Neural cell (in vitro differentiated cells): ENCODE measurements around the gene PDE8B. TPM values are rescaled to one million over a fixed set of nuclear protein-coding genes. Genes with fewer than 3 reads are reported as not detected.

Source experiments
- H2AFZ ChIP-seq: fragments of 200-600, 300-800 bp; sonication (generic), shearing (Covaris generic); 2 replicates; pipeline ENCODE4 v1.6.0; 2014; ENCODE audit warnings: low read depth, mild to moderate bottlenecking, antibody characterized with exemption, low read length, moderate library complexity
- H3F3A ChIP-seq: fragments of 200-600 bp; shearing (Covaris generic); 2 replicates; pipeline ENCODE4 v1.6.1; 2016; ENCODE audit warnings: mild to moderate bottlenecking, moderate library complexity, mixed read lengths, antibody characterized with exemption, low read length; ENCODE audit not compliant: insufficient read depth, poor library complexity, severe bottlenecking
- H3K27ac ChIP-seq: fragments of 200-600, 300-800 bp; sonication (generic), shearing (Covaris generic); 2 replicates; pipeline ENCODE4 v1.5.1; 2014; ENCODE audit warnings: mild to moderate bottlenecking, low read length, moderate library complexity
- H3K27me3 ChIP-seq: fragments of 300-800, 200-600 bp; sonication (generic), shearing (Covaris generic); 2 replicates; pipeline ENCODE4 v1.6.0; 2014; ENCODE audit warnings: mild to moderate bottlenecking, low read depth, low read length, moderate library complexity; ENCODE audit not compliant: insufficient read depth
- H3K36me3 ChIP-seq: fragments of 300-800, 200-600 bp; sonication (generic), shearing (Covaris generic); 2 replicates; pipeline ENCODE4 v1.5.1; 2014; ENCODE audit warnings: mild to moderate bottlenecking, antibody characterized with exemption, low read length, moderate library complexity; ENCODE audit not compliant: insufficient read depth
- H3K4me2 ChIP-seq: fragments of 300-800, 200-600 bp; sonication (generic), shearing (Covaris generic); 2 replicates; pipeline ENCODE4 v1.6.0; 2014; ENCODE audit warnings: mild to moderate bottlenecking, low read length
- H3K4me3 ChIP-seq: fragments of 300-800, 200-600 bp; sonication (generic), shearing (Covaris generic); 2 replicates; pipeline ENCODE4 v1.5.1; 2014; ENCODE audit warnings: mild to moderate bottlenecking, low read length, moderate library complexity
- H3K79me2 ChIP-seq: fragments of 200-600 bp; shearing (Covaris generic); replicated peaks from 2 replicates; pipeline ENCODE4 v1.6.0; 2014; ENCODE audit warnings: mild to moderate bottlenecking, low read length, moderate library complexity; ENCODE audit not compliant: insufficient read depth
- H3K9ac ChIP-seq: fragments of 300-800, 200-600 bp; sonication (generic), shearing (Covaris generic); 2 replicates; pipeline ENCODE4 v1.6.1; 2016; ENCODE audit warnings: mild to moderate bottlenecking, low read length, mixed read lengths
- H3K9me2 ChIP-seq: fragments of 200-600 bp; shearing (Covaris generic); 2 replicates; pipeline ENCODE4 v1.6.1; 2016; ENCODE audit warnings: mild to moderate bottlenecking, low read length, mixed read lengths; ENCODE audit not compliant: insufficient read depth
- H3K9me3 ChIP-seq: fragments of 200-600, 300-800 bp; sonication (generic), shearing (Covaris generic); 2 replicates; pipeline ENCODE4 v1.6.1; 2016; ENCODE audit warnings: mild to moderate bottlenecking, mixed run types, low read length, moderate library complexity, mixed read lengths
- H4K20me1 ChIP-seq: fragments of 200-600 bp; shearing (Covaris generic); 2 replicates; pipeline ENCODE4 v1.6.1; 2016; ENCODE audit warnings: mild to moderate bottlenecking, mixed run types; ENCODE audit not compliant: insufficient read depth
- CTCF ChIP-seq: fragments of 450-650 bp; IDR thresholded peaks from 2 replicates; pipeline ENCODE4 v1.5.1; 2014; ENCODE audit warnings: antibody characterized with exemption, mild to moderate bottlenecking, moderate library complexity; ENCODE audit not compliant: poor library complexity, severe bottlenecking
- EP300 ChIP-seq: fragments of 450-650 bp; conservative IDR thresholded peaks from 2 replicates; pipeline ENCODE4 v1.6.1; 2014; ENCODE audit warnings: antibody characterized with exemption, mild to moderate bottlenecking, moderate library complexity; ENCODE audit not compliant: poor library complexity, severe bottlenecking
- EZH2 ChIP-seq: fragments of 200-600, 300-800 bp; shearing (Covaris generic), sonication (generic); IDR thresholded peaks from 2 replicates; pipeline ENCODE4 v1.6.1; 2014; ENCODE audit warnings: antibody characterized with exemption, low read length, borderline replicate concordance, mild to moderate bottlenecking; ENCODE audit not compliant: insufficient read depth, poor library complexity, severe bottlenecking
- MXI1 ChIP-seq: fragments of 450-650 bp; conservative IDR thresholded peaks from 2 replicates; pipeline ENCODE4 v1.6.1; 2014; ENCODE audit warnings: antibody characterized with exemption, mild to moderate bottlenecking; ENCODE audit not compliant: poor library complexity, severe bottlenecking
- POLR2AphosphoS5 ChIP-seq: IDR thresholded peaks from 2 replicates; pipeline ENCODE4 v1.6.1; 2012
- RAD21 ChIP-seq: fragments of 450-650 bp; conservative IDR thresholded peaks from 2 replicates; pipeline ENCODE4 v1.6.1; 2014; ENCODE audit warnings: antibody characterized with exemption, mild to moderate bottlenecking, moderate library complexity
- REST ChIP-seq: IDR thresholded peaks from 2 replicates; pipeline ENCODE4 v1.6.1; 2012; ENCODE audit warnings: borderline replicate concordance
- SMC3 ChIP-seq: fragments of 450-650 bp; conservative IDR thresholded peaks from 2 replicates; pipeline ENCODE4 v1.6.1; 2014; ENCODE audit warnings: antibody characterized with exemption, mild to moderate bottlenecking, moderate library complexity; ENCODE audit not compliant: poor library complexity
- TAF1 ChIP-seq: IDR thresholded peaks from 2 replicates; pipeline ENCODE4 v1.6.1; 2012; ENCODE audit warnings: low read depth
- polyA plus RNA-seq: library from polyadenylated mRNA; depleted of rRNA; stranded (reverse); fragments of >200 nt; gene quantifications from 2 replicates; pipeline ENCODE4 v1.2.3, GENCODE V29; 2014

Gene PDE8B
- polyA plus RNA-seq, 1 donor from 2014 or later, result 0.22 TPM

GRCh38 chr5:77316871-77317661 is 106.6 kb downstream of the PDE8B start:
- H3K9ac ChIP-seq, result no peak overlapping the region
- H3K9me3 ChIP-seq, result no peaks in the 10 kb centered on the region
- H3K36me3 ChIP-seq, result no peaks in the 10 kb centered on the region
- TF ChIP-seq EP300 (no peak), TAF1 (no peak), SMC3 (no peak), EZH2 (no peak), POLR2AphosphoS5 (no peak), REST (no peak), MXI1 (no peak), RAD21 (no peak), CTCF (no peak)
- H2AFZ ChIP-seq, result no peak overlapping the region
- no peak overlapping the region for H3K4me2 ChIP-seq
- no peaks in the 10 kb centered on the region for H3K27me3 ChIP-seq
- no peak overlapping the region for H3K4me3 ChIP-seq
- no peaks in the 10 kb centered on the region for H3K9me2 ChIP-seq
- no peaks in the 10 kb centered on the region for H3F3A ChIP-seq
- H3K79me2 ChIP-seq, result no peaks in the 10 kb centered on the region
- no peak overlapping the region for H3K27ac ChIP-seq
- no peaks in the 10 kb centered on the region for H4K20me1 ChIP-seq

GRCh38 chr5:77318060-77318459 is 107.6 kb downstream of the PDE8B start:
- Histone ChIP-seq H4K20me1 (no peaks in the 10 kb centered on the region), H3K4me3 (no peak overlapping the region), H2AFZ (no peak overlapping the region), H3K36me3 (no peaks in the 10 kb centered on the region), H3K79me2 (no peaks in the 10 kb centered on the region), H3K27me3 (no peaks in the 10 kb centered on the region), H3K27ac (no peak overlapping the region), H3K9me2 (no peaks in the 10 kb centered on the region), H3K9me3 (no peaks in the 10 kb centered on the region), H3K9ac (no peak overlapping the region), H3F3A (no peaks in the 10 kb centered on the region), H3K4me2 (no peak overlapping the region)
- TF ChIP-seq EP300, result no peak
- TF ChIP-seq RAD21, result no peak
- no peak for TF ChIP-seq SMC3
- no peak for TF ChIP-seq EZH2
- no peak for TF ChIP-seq MXI1
- no peak for TF ChIP-seq REST
- TF ChIP-seq TAF1, result no peak
- no peak for TF ChIP-seq CTCF
- TF ChIP-seq POLR2AphosphoS5, result no peak
